CD4-positive, alpha-beta T cell treated with Interleukin-15 for 4 hours (primary cell): Measurements from ENCODE around the gene MED25.

Experiments
- DNase-seq: peaks from one replicate; pipeline ENCODE4 v3.0.0-alpha.2; 2020; ENCODE audit warnings: low spot score

MED25 gene

DNA sequence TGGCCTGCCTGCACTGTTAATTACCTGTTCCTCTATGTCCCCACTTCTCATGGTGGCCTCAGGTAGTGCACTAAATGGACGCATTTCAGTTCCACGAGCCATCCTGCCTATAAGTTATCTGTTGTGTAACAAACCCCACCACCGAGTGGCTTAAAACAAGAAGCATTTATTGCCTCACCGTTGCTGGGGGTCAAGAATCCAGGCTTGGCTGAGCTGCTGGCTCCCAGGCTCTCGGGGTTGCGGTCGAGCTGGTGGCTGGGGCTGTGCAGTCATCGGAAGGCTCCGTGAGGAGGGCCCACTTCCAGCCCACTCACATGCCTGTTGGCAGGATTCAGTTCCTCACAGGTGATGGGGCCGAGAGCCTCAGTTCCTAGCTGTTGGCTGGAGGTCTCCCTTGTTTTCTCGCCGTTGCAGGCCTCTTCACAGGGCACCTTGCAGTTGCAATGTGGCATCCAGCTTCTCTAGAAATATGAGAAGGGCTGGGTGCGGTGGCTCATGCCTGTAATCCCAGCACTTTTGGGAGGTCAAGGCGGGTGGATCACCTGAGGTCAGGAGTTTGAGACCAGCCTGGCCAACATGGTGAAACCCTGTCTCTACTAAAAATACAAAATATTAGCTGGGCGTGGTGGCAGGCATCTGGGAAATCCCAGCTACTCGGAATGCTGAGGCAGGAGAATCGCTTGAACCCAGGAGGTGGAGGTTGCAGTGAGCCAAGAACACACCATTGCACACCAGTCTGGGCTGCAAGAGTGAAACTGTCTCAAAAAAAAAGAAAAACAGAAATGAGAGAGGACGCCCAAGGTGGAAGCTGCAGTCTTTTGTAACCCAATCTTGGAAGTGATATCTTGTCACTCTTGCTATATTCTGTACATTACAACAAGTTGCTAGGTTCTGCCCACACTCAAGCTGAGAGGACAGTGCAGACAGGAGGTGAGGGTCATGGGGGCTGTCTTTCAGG, 26.3 kb downstream of the MED25 start:
- no peak for DNase-seq

DNA sequence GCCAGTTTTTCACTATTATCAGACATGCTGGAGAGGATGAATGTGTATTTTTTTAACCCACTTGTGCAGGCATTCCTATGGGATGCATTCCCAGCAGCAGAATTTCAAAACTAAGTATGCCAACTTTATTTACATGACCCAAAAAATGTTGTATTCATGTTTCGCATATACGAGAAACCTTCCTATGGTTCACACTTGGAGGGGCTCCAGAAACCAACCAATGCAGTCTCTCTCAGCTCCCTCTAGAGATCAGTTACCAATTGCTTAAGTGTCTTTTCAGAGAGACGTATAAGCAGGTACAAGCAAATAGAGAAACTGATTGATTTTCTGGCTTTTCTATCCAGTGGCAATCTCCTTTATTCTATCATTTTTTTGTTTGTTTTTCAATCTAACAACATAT, 27.3 kb downstream of the MED25 start:
- DNase-seq = no peak

- no peak for DNase-seq
Measured at GRCh38 chr19:49846408-49846807, 28.3 kb downstream of the MED25 start.

DNA sequence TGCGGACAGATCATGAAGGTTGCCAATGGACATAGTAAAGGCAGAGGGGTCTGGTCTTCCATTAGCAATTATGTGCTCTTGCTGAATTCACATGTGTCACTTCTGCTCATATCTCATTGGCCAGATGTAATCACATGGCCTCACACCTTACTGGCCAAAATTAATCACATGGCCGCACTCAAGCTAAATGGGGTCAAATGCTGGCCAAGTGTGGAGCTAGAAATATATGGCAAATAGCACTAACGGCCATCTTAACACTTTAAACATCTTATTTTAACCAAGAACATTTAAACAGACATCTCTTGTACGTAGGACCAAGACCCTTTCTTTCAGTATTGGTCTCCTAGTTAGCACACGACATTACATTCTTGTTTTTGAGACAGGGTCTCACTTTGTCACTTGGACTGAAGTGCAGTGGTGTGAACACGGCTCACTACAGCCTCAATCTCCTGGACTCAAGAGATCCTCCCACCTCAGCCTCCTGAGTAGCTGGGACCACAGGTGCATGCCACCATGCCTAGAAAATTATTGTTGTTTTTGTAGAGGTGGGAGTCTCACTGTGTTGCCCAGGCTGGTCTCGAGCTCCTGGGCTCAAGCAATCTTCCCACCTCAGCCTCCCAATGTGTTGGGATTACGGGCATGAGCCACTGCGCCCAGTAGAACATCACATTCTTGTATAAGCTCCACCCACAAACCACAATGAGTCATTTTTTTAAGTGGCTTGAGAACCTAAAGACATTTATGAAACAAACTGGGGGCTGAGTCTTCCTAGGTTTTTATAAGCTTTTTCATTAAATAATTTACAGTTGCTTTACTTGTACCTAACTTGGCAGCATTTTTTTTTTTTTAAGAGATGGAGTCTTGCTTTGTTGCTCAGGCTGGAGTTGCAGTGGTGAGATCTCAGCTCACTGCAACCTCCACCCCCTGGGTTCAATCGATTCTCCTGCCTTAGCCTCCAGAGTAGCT, 29.9 kb downstream of the MED25 start:
- DNase-seq = peak; percentile 54

DNA sequence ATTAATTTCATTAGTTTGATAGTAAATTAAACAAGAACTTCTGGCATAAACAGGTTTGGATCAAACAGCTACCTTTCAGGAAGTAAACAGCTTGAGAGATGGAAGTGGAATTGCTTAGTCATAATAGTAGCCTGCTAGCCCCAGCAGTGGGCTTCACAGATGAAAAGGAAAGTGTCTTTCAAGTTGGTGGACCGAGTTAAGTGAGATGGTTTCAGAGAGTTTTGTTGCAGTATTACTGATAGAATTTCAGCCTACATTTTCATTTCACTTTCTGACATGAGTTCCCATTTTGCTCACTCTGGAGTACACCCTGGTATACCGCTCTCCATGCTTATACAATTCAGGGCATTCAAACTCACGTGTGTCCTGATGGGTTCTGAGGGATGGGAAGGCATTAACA, 30.8 kb downstream of the MED25 start:
- no peak for DNase-seq

DNA sequence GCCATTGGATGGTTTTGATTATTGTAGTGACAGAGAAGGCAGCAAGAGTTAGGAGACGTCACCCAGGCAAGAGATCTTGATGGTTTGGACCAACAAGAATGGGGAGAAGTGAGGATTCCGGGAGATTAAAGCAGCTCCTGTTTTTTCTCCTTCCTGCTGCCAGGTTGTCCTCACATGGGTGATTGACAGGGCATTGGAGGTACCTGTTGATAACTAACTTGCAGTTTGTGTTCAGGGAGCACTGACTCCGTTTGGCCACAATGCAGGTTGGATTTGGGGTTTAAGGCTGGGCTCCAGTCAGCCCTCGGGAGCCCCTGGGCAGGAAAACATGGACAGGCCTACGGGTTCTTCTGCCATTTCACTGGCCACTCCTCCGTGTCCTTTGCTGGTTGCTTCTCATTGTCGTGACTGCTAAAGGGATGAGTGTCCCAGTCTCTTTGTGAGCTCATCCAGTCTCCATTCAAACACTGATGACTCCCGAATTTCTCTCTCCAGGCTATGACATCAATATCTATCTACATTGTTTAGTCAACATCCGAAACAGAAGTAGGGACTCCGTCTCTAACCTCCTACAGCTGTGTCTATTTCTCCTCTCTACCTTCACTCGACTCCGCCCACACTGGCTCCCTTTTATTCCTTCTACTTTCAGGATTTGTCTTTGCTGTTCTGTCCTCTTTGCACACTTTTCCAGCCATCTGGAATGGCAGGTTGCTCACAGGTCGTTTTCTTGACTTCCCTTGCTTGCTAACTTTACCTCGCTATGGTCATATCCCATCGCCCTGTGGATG, 31.5 kb downstream of the MED25 start:
- no peak for DNase-seq

DNA sequence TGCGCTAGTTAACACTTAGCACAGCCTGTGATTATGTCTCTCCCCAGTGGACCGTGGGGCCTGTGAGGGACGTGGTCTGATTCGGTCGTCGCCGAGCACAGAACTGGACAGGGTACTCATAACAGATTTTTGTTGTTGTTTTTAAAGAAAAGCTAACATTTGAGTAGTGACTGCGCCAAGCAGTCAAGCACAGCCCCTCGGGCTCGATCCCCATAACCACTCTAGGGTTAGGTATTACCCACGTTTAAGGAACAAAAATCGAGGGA, 32.1 kb downstream of the MED25 start:
- no peak for DNase-seq

- peak; percentile 88 for DNase-seq
Measured at GRCh38 chr19:49850487-49851342, 32.6 kb downstream of the MED25 start, which contains the start of gene PTOV1. Gene PTOV1, plus strand, starts transcription at chr19:49851159.

DNA sequence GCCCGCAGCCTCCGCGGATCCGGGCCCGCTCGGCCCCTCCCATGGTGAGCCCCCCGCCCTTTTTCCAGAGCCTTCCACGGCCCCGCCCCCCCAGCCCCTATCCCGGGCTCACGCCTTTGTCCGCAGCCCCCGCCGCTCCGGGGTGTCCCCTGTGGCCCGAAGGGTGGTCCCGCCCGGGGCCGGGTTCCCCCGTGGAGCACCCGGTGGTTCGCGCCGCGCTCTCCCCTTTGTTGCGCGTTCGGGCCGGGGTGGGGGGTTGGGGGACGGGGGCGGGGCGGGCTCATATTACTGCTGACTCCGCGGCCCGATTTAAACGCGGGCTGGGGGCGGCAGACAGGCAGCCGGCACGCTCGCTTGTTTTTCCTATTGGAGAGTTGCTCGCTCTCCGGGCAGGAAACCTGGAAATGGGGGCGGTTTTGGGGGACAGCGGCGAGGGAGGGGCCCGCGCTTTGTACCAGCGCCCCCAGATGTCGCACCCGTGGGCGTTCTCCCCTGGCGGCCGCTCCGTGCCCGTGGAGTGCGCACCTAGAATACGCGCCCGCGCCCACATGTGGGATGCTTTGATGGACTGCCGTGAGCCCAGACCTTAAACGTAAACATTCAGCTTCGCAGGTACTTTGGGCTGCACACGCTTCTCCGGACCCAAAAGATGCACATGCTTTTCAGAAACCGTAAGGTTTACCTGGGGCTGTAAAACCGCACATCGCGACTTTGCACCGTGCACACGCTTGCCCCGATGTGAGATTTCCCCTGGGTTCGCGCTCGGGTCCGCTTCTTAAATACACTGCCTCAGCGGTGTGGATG, 33.6 kb downstream of the MED25 start:
- DNase-seq = no peak

GRCh38 chr19:49852631-49853126, 34.6 kb downstream of the MED25 start:
- no peak for DNase-seq

GRCh38 chr19:49853852-49854377, 35.8 kb downstream of the MED25 start:
- no peak for DNase-seq

- DNase-seq = no peak
Measured at GRCh38 chr19:49854378-49855263, 36.5 kb downstream of the MED25 start.

GRCh38 chr19:49855277-49855675, 37.2 kb downstream of the MED25 start:
- DNase-seq = no peak

DNA sequence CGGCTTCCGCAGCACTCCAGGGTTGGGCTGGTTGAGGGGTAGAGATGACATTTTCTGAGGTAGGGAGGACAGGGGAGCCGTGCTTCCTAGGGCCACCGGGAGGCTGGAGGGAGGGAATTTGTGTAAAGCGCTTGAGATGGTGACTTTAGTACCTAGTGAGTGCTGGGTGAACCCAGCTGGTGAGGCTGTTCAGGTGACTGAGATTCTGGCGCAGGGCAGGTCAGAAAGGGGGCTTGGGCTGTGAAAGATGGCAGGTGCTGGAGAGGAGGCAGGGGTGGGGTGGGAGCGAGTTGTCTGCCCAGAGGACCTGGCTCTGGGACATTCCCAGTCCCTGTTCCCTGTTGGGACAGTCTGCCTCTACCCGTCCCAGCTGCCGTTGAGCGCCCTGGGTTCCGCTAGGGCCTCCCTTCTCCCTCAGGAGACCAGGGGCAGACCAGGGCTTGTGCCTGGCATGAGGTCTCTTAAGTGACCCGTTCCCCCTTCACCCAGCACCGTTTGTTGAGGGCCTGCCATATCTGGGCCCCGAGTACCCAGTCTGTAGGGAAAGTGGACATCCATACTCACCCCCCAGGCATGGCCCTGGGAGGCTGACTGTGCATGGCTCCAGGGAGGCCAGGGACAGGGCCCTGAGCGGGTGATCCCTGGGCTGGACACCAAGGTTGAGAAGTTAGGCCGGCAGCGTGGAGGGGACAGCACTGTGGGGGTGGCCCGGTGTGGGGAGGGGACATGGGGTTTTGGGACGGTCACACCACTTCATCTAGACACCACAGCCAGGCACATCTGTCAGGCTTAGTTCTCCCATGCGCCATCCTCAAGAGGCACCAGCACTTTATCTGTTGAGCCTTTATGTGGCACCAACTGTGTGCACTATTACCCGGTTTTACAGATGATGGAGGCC, 37.8 kb downstream of the MED25 start:
- no peak for DNase-seq

DNA sequence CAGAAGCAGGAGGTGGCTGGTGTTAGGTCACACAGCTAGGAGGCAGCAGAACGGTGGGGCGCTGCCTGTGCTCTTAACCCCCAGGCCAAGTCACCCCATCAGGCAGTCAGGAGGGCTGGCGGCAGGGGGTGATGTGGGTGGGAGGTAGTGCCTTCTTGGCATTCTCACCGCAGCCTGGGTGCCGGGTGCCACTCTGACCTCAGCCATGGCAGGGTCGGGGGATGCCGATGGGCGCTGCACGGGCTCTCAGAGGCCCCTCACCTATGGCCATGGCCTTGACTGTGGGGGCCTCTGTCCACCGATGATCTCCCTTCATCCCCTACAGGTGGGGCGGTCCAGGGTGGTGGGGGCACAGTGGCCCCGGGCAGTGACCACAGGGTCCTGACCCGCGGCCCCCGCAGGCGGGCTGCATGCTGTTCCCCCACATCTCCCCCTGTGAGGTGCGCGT, 38.5 kb downstream of the MED25 start:
- DNase-seq = no peak

DNA sequence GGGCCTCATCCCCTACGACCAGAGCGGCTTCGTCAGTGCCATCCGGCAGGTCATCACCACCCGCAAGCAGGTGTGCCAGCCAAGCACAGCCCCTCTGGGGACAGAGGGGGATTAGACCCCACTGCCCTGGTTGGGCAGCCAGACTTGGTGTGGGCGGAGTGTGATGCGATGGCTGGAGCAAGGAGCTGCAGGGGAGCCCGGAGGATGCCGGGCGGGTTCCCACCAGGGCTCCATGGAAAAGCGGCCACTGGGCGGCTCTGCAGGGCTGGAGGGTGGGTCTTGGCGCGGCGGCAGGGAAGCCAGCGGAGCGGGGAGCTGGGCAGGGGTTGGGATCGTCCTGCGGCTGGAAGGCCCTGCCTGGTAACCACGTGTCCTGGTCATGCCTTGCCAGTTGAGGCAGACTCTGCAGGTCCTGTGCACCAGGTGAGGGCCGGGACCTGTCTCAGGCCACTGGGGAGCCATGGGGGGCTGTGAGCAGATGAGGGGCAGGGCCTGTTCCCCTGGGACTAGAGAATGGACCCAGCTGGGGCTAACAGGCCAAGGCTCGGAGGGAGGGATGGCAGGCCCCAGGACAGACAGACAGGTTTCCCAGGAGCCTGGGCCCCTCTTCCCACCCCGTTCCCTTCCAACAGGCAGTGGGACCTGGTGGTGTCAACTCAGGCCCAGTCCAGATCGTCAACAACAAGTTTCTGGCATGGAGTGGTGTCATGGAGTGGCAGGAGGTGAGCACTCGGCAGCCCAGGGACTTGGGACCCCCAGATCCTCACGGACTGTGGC, 39.2 kb downstream of the MED25 start:
- no peak for DNase-seq

DNA sequence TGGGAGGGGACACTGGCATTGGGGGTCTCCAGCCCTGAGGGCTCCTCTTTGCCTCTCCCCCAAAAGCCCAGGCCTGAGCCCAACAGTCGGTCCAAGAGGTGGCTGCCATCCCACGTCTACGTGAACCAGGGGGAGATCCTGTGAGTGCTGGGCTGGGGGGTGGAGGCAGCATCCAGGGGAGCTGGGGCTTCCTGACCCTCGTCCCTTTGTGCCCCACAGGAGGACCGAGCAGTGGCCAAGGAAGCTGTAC, 39.7 kb downstream of the MED25 start:
- DNase-seq = no peak
